Astrocyte (in vitro differentiated cells and primary cell): ENCODE data around the gene TBC1D19.

Source experiments
- CTCF ChIP-seq: IDR thresholded peaks from 2 replicates; pipeline ENCODE4 v1.5.1; 2011; ENCODE audit warnings: low read depth, mild to moderate bottlenecking, inconsistent platforms, low read length, moderate library complexity; ENCODE audit not compliant: insufficient read depth
- EZH2 ChIP-seq: IDR thresholded peaks from 2 replicates; pipeline ENCODE4 v1.6.1; 2012; ENCODE audit warnings: mild to moderate bottlenecking, low read length, inconsistent platforms; ENCODE audit not compliant: insufficient read depth

DNA sequence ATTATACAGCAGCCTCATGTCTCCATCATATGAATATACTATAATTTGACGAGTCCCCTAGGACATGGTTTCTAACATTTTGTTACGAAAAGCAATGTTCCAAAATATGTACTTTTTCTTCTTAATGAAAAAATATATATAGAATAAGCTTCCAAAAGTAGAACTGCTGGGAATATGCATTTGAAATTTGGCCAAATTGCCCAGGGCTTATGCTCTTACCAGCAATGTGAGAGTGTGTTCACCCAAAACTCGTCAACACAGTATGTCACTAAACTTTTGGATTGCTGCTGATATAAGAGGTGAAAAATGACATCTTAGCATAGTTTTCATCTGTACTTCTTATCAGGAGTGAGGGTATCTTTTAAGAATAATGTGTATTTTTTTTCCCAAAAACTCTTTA lies 212.2 kb downstream of the TBC1D19 start:
- no peak for TF ChIP-seq CTCF
- no peak for TF ChIP-seq EZH2
